ENCODE results near the gene UCK2. TPM values are rescaled to one million over a fixed set of nuclear protein-coding genes. Genes with fewer than 3 reads are reported as not detected.

Gene UCK2
- total and polyA plus RNA-seq, 2 donors (not counting 3 experiments of a cell fraction or from before 2014, with no cell fraction given) = 62.3 to 74.7 TPM

- Histone ChIP-seq H3K27ac (ENCODE audit: insufficient read depth, low read depth, low read length) (peak overlapping the region; percentile 83), H3K4me1 (ENCODE audit: control insufficient read depth, extremely low read depth, insufficient read depth, low read length) (peaks cover 26% of the 10 kb centered on the region), H3K4me3 (replicated peaks in 1 of 3; ENCODE audit: insufficient read depth in 1 of 3, low read depth in 1 of 3, low read length in 3 of 3) (no peak overlapping the region), H2AFZ (ENCODE audit: low read depth, low read length) (no peak overlapping the region), H3K36me3 (ENCODE audit: control insufficient read depth in 2 of 2, extremely low read depth in 1 of 2, insufficient read depth in 2 of 2, low read length in 2 of 2) (no peaks in the 10 kb centered on the region), H3K9ac (replicated peaks; ENCODE audit: extremely low read depth, insufficient read depth, low read length) (no peak overlapping the region), H3K4me2 (ENCODE audit: insufficient read depth, low read length) (no peak overlapping the region), H3K9me1 (replicated peaks; ENCODE audit: control insufficient read depth, extremely low read depth, insufficient read depth, low read length) (no peaks in the 10 kb centered on the region), H3K9me3 (replicated peaks; ENCODE audit: control insufficient read depth, insufficient read depth, low read length) (no peaks in the 10 kb centered on the region), H4K20me1 (replicated peaks; ENCODE audit: control insufficient read depth, extremely low read depth, insufficient read depth, low read length) (no peaks in the 10 kb centered on the region), H3K79me2 (ENCODE audit: control insufficient read depth, insufficient read depth, low read length) (peaks cover 95% of the 10 kb centered on the region), H3K27me3 (ENCODE audit: control insufficient read depth in 2 of 2, insufficient read depth in 2 of 2, low read length in 2 of 2) (no peaks in the 10 kb centered on the region)
- intact Hi-C loops (cut with micrococcal nuclease) = no loop called here
- FAIRE-seq (peak; percentile 44), DNase-seq (ENCODE audit: low read depth, low spot score) (no peak)
- dilution Hi-C loops (cut with MboI; ENCODE audit: extremely low pct_ligation_motif_present, low sequenced_read_pairs) = no loop called here
- CTCF ChIA-PET = interaction anchor here (0.7 to 4.5 kb wide), 7 partner anchors 9 to 54 kb away, joined by 3 to 43 read pairs (median 11); no protein-coding TSS in a partner anchor
- no TSS peak for BruUV-seq (replicated peaks)
- TF ChIP-seq EZH2 (IDR thresholded peaks at IDR 0.05; ENCODE audit: borderline replicate concordance, low read depth, low read length, severe bottlenecking) = no peak
- no peak for TF ChIP-seq GATA2 (IDR thresholded peaks at IDR 0.05; ENCODE audit: insufficient read depth, insufficient read length, low read depth, low read length)
- TF ChIP-seq FOS (IDR thresholded peaks at IDR 0.05; ENCODE audit: borderline replicate concordance, insufficient read depth, low read length) = no peak
- no peak for TF ChIP-seq MYC (IDR thresholded peaks at IDR 0.05; ENCODE audit: low read depth, low read length)
- no peak for TF ChIP-seq CTCF (IDR thresholded peaks at IDR 0.05; ENCODE audit: extremely low read depth in 1 of 2, insufficient read depth in 1 of 2, low read depth in 1 of 2, low read length in 2 of 2)
- POLR2A ChIA-PET = interaction anchor here (2.2 kb wide), 1 partner anchor 12 kb away, joined by 12 read pairs; no protein-coding TSS in a partner anchor
Observed at GRCh38 chr1:165883056-165883455, 55.6 kb downstream of the UCK2 start.
